Esophagus muscularis mucosa (tissue), 4 donors: ENCODE measurements around the gene FANK1. TPM values are rescaled to one million over a fixed set of nuclear protein-coding genes. Genes with fewer than 3 reads are reported as not detected.

Source experiments
- DNase-seq: peaks from one replicate; pipeline ENCODE4 v3.0.0-alpha.2; 2017; ENCODE audit errors: extremely low spot score
- H3K27ac ChIP-seq, 4 donors: fragments of 200-600 bp; sonication (generic); replicated peaks in 1 of 4; 1 replicate in 3 of 4; 2 replicates in 1 of 4; pipeline ENCODE4 v1.5.1; 2016 to 2019; ENCODE audit warnings: mild to moderate bottlenecking in 1 of 4
- H3K27me3 ChIP-seq, 4 donors: fragments of 200-600 bp; sonication (generic); one replicate each; pipeline versions ENCODE4 v1.5.1 to v1.6.0; 2016 to 2019
- H3K36me3 ChIP-seq, 4 donors: fragments of 200-600 bp; sonication (generic); one replicate each; pipeline ENCODE4 v1.5.1; 2016 to 2019
- H3K4me1 ChIP-seq, 4 donors: fragments of 200-600 bp; sonication (generic); one replicate each; pipeline ENCODE4 v1.5.1; 2016 to 2019
- H3K4me3 ChIP-seq, 4 donors: fragments of 200-600 bp; sonication (generic); 1 replicate in 2 of 4; 2 replicates in 2 of 4; pipeline ENCODE4 v1.5.1; 2016 to 2019; ENCODE audit warnings: mild to moderate bottlenecking in 4 of 4, moderate library complexity in 1 of 4
- H3K9me3 ChIP-seq, 4 donors: fragments of 200-600 bp; sonication (generic); 1 replicate in 3 of 4; 2 replicates in 1 of 4; pipeline ENCODE4 v1.5.1; 2016 to 2019
- CTCF ChIP-seq, 3 experiments: fragments of 200-600 bp in 2 of 3; fragments of 450-650 bp in 1 of 3; sonication (generic) in 2 of 3; IDR thresholded peaks; one replicate each; pipeline ENCODE4 v1.5.1; 2017 to 2019; ENCODE audit warnings: antibody characterized with exemption in 3 of 3, mild to moderate bottlenecking in 2 of 3, moderate library complexity in 1 of 3
- EP300 ChIP-seq: sonication (generic); formaldehyde crosslinking; IDR thresholded peaks from one replicate; pipeline ENCODE4 v1.6.1; 2017; ENCODE audit warnings: antibody characterized with exemption
- POLR2A ChIP-seq: fragments of 450-650 bp; IDR thresholded peaks from one replicate; pipeline ENCODE4 v1.6.1; 2017; ENCODE audit warnings: antibody characterized with exemption, moderate library complexity, mild to moderate bottlenecking, low read depth
- POLR2AphosphoS5 ChIP-seq, 2 donors: sonication (generic); formaldehyde crosslinking; IDR thresholded peaks; one replicate each; pipeline ENCODE4 v1.6.1; 2017; ENCODE audit warnings: antibody characterized with exemption in 2 of 2
- WGBS: methylation state at CpG from one replicate; pipeline ENCODE4 v1.1.5; 2018; 5-methylcytosine and 5-hydroxymethylcytosine counted together
- intact Hi-C: fragments of 100-400 bp; cut with DNase I; formaldehyde crosslinking; loops from one replicate; pipeline ENCODE4 v1.15.1; 2023
- total RNA-seq, 4 donors: library from RNA; depleted of rRNA; stranded (reverse); fragments of >200 nt; gene quantifications; one replicate each; pipeline versions ENCODE4 v1.1.0 to v1.2.1, GENCODE V29; 2016

Gene FANK1
- total RNA-seq, 4 donors from 2014 or later = 0.50 to 2.6 (median 1.4) TPM

- Histone ChIP-seq H3K9me3 (no peaks in the 10 kb centered on the region), H3K27ac (no peak overlapping the region), H3K4me1 (no peaks in the 10 kb centered on the region), H3K36me3 (no peaks in the 10 kb centered on the region), H3K27me3 (no peaks in the 10 kb centered on the region), H3K4me3 (no peak overlapping the region)
- 73% methylated on average over 6 of the region's 6 CpGs for WGBS
- no peak for DNase-seq
- TF ChIP-seq POLR2A (no peak), EP300 (no peak), CTCF (IDR thresholded peaks at IDR 0.05) (no peak)
- intact Hi-C loops = loop anchor here (2.0 to 10.0 kb wide), 4 partner anchors 402 to 1869 kb away; partner anchors contain the start of gene ADAM12
Measured at GRCh38 chr10:125983161-125983560, 86.8 kb downstream of the FANK1 start.

GRCh38 chr10:125983656-125984055 is 87.3 kb downstream of the FANK1 start:
- no peaks in the 10 kb centered on the region for H3K9me3 ChIP-seq
- no peaks in the 10 kb centered on the region for H3K36me3 ChIP-seq
- no peak overlapping the region for H3K27ac ChIP-seq
- TF ChIP-seq EP300 = no peak
- TF ChIP-seq POLR2AphosphoS5 (IDR thresholded peaks at IDR 0.05) = no peak
- TF ChIP-seq POLR2A = no peak
- no peak for TF ChIP-seq CTCF (IDR thresholded peaks at IDR 0.05)
- WGBS = 97% methylated on average over 5 of the region's 5 CpGs
- no peaks in the 10 kb centered on the region for H3K4me1 ChIP-seq
- intact Hi-C loops = loop anchor here (2.0 to 10.0 kb wide), 4 partner anchors 401 to 1869 kb away; partner anchors contain the start of gene ADAM12
- no peak for DNase-seq
- H3K27me3 ChIP-seq = no peaks in the 10 kb centered on the region
- no peak overlapping the region for H3K4me3 ChIP-seq

GRCh38 chr10:125984346-125984745 is 88.0 kb downstream of the FANK1 start:
- WGBS = 74% methylated on average over 4 of the region's 4 CpGs
- TF ChIP-seq CTCF (IDR thresholded peaks at IDR 0.05) = no peak
- no peak for TF ChIP-seq EP300
- no peak for TF ChIP-seq POLR2A
- no peak for TF ChIP-seq POLR2AphosphoS5 (IDR thresholded peaks at IDR 0.05)
- Histone ChIP-seq H3K4me3 (no peak overlapping the region), H3K27ac (no peak overlapping the region), H3K9me3 (no peaks in the 10 kb centered on the region), H3K36me3 (no peaks in the 10 kb centered on the region), H3K27me3 (no peaks in the 10 kb centered on the region), H3K4me1 (no peaks in the 10 kb centered on the region)
- no peak for DNase-seq
- intact Hi-C loops = loop anchor here (5.0 to 10.0 kb wide), 3 partner anchors 400 to 1868 kb away; partner anchors contain the start of gene ADAM12

- Histone ChIP-seq H3K27me3 (no peaks in the 10 kb centered on the region), H3K36me3 (no peaks in the 10 kb centered on the region), H3K9me3 (no peaks in the 10 kb centered on the region), H3K4me1 (no peaks in the 10 kb centered on the region), H3K27ac (no peak overlapping the region), H3K4me3 (no peak overlapping the region)
- WGBS = 76% methylated on average over 6 of the region's 6 CpGs
- no peak for DNase-seq
- intact Hi-C loops = loop anchor here (5.0 to 10.0 kb wide), 3 partner anchors 400 to 1867 kb away; partner anchors contain the start of gene ADAM12
- TF ChIP-seq POLR2AphosphoS5 (IDR thresholded peaks at IDR 0.05) (no peak), EP300 (no peak), CTCF (IDR thresholded peaks at IDR 0.05) (no peak), POLR2A (no peak)
Measured at GRCh38 chr10:125984865-125985495, 88.6 kb downstream of the FANK1 start.
